K562 (cell line): ENCODE measurements around the gene CSPG5. TPM values are rescaled to one million over a fixed set of nuclear protein-coding genes. Genes with fewer than 3 reads are reported as not detected.

Source experiments
- ARID1B ChIP-seq: fragments of 450-650 bp; IDR thresholded peaks from 2 replicates; pipeline ENCODE4 v1.6.1; 2016; ENCODE audit warnings: antibody characterized with exemption, mild to moderate bottlenecking, inconsistent platforms
- ARID2 ChIP-seq: fragments of 450-650 bp; IDR thresholded peaks from 2 replicates; pipeline ENCODE4 v1.6.1; 2017; ENCODE audit warnings: antibody characterized with exemption, mild to moderate bottlenecking
- CC2D1A ChIP-seq: fragments of 450-650 bp; IDR thresholded peaks from 2 replicates; pipeline ENCODE4 v1.6.1; 2017; ENCODE audit warnings: mild to moderate bottlenecking
- CCNT2 ChIP-seq: IDR thresholded peaks from 2 replicates; pipeline ENCODE4 v1.6.1; 2011; ENCODE audit warnings: borderline replicate concordance, low read depth, mild to moderate bottlenecking, moderate library complexity, mixed read lengths, low read length; ENCODE audit not compliant: insufficient read length; ENCODE audit errors: extremely low read depth
- CREB1 ChIP-seq, 2 experiments: sonication (generic) in 1 of 2; formaldehyde crosslinking in 1 of 2; IDR thresholded peaks; 2 replicates each; pipeline versions ENCODE4 v1.6.1 to v1.8.0; 2012 to 2022; ENCODE audit warnings: inconsistent platforms in 1 of 2, mild to moderate bottlenecking in 1 of 2, missing genetic modification reagents in 1 of 2, moderate library complexity in 1 of 2
- CREM ChIP-seq: IDR thresholded peaks from 2 replicates; pipeline ENCODE4 v1.6.1; 2014; ENCODE audit warnings: antibody characterized with exemption, low read depth
- GABPB1 ChIP-seq: sonication (generic); formaldehyde crosslinking; IDR thresholded peaks from 2 replicates; pipeline ENCODE4 v1.8.0; 2022; ENCODE audit warnings: mild to moderate bottlenecking, missing genetic modification reagents
- HINFP ChIP-seq: fragments of 450-650 bp; conservative IDR thresholded peaks from 2 replicates; pipeline ENCODE4 v1.6.1; 2016; ENCODE audit warnings: missing genetic modification characterization, low read depth, mild to moderate bottlenecking, control low read depth, missing compliant biosample characterization
- HLTF ChIP-seq: fragments of 450-650 bp; IDR thresholded peaks from 2 replicates; pipeline ENCODE4 v1.6.1; 2016
- JUN ChIP-seq, 2 experiments: sonication (generic) in 1 of 2; formaldehyde crosslinking in 1 of 2; IDR thresholded peaks; 2 replicates each; pipeline versions ENCODE4 v1.6.1 to v1.8.0; 2012 to 2022; ENCODE audit warnings: borderline replicate concordance in 2 of 2, mild to moderate bottlenecking in 2 of 2, improper control_type of control experiment in 1 of 2, low read depth in 1 of 2, low read length in 1 of 2, missing genetic modification reagents in 1 of 2
- MAFF ChIP-seq: IDR thresholded peaks from 2 replicates; pipeline ENCODE4 v1.6.1; 2012; ENCODE audit warnings: low read length, improper control_type of control experiment
- NR2C1 ChIP-seq, 2 experiments: fragments of 450-650 bp; IDR thresholded peaks; 2 replicates each; pipeline ENCODE4 v1.6.1; 2017; ENCODE audit warnings: mild to moderate bottlenecking in 2 of 2, antibody characterized with exemption in 1 of 2, inconsistent platforms in 1 of 2, missing compliant biosample characterization in 1 of 2, missing genetic modification characterization in 1 of 2
- SMAD4 ChIP-seq: fragments of 250-450 bp; sonication (Bioruptor Pico); conservative IDR thresholded peaks from 2 replicates; pipeline ENCODE4 v1.8.0; 2021; ENCODE audit warnings: inconsistent platforms, mild to moderate bottlenecking, moderate library complexity
- TRIM24 ChIP-seq, 2 experiments: fragments of 450-650 bp; IDR thresholded peaks; 2 replicates each; pipeline ENCODE4 v1.6.1; 2016
- USF2 ChIP-seq: sonication (generic); formaldehyde crosslinking; IDR thresholded peaks from 2 replicates; pipeline ENCODE4 v1.5.0; 2020; ENCODE audit warnings: missing genetic modification reagents
- polyA plus RNA-seq, 8 experiments: library from polyadenylated mRNA; depleted of rRNA in 4 of 8; stranded (reverse) in 5 of 8; unstranded in 3 of 8; fragments of >200 nt; fragmentation: Nextera tagmentation in 2 of 8; fragmentation: Illumina TruSeq in 1 of 8; extraction: Ambion mirVana in 2 of 8; extraction: Trizol in 1 of 8; gene quantifications; 2 replicates each; pipeline versions ENCODE4 v1.2.1 to v1.2.3, GENCODE V29; 2011 to 2014; ENCODE audit warnings: inconsistent platforms in 1 of 8, missing spikeins in 1 of 8
- total RNA-seq, 7 experiments: library from RNA; depleted of rRNA in 6 of 7; stranded (reverse); fragments of >200 nt in 6 of 7; fragmentation: Illumina TruSeq in 2 of 7; extraction: Trizol in 2 of 7; gene quantifications; 2 replicates each; pipeline versions ENCODE4 v1.2.1 to v1.2.3, GENCODE V29; 2011 to 2021; ENCODE audit warnings: low replicate concordance in 1 of 7

The CSPG5 gene
- total and polyA plus RNA-seq, 9 of the 15 experiments (the other 6 are each of a cell fraction or from before 2014, with no cell fraction given): 0.06 to 3.3 (median 2.4) TPM

GRCh38 chr3:47522082-47522987, 56.3 kb downstream of the CSPG5 start (continued):
- TF ChIP-seq HINFP (tag): peak; percentile 56
- TF ChIP-seq USF2 (CRISPR knock-in tag): peak; percentile 80
- TF ChIP-seq HLTF: peak; percentile 43; the same call in 1 of the 2 replicates
- peak; percentile 96 for TF ChIP-seq ARID2
- peak; percentile 61 for TF ChIP-seq GABPB1 (CRISPR knock-in tag)
- TF ChIP-seq CREB1 (IDR thresholded peaks at IDR 0.05): no peak
- peak; percentile 48; the same call in 1 of the 2 replicates for TF ChIP-seq CREB1 (CRISPR knock-in tag; IDR thresholded peaks at IDR 0.05)
- peak; percentile 76 for TF ChIP-seq SMAD4
- peak; percentile 40; the same call in 1 of the 2 replicates for TF ChIP-seq JUN (IDR thresholded peaks at IDR 0.05; ENCODE audit: borderline replicate concordance, low read depth, low read length)
- 0 out of 2 replicates have a peak, but pooled peaks have one; percentile 43 for TF ChIP-seq JUN (CRISPR knock-in tag; IDR thresholded peaks at IDR 0.05; ENCODE audit: borderline replicate concordance)
- TF ChIP-seq CC2D1A: peak; percentile 94
- no peak for TF ChIP-seq CCNT2
- TF ChIP-seq ARID1B: no peak; the same call in 1 of the 2 replicates
- peak in 1 of 2 experiments; percentile 20; a peak in 2 of 4 replicates for TF ChIP-seq TRIM24 (IDR thresholded peaks at IDR 0.05)
- no peak for TF ChIP-seq NR2C1 (IDR thresholded peaks at IDR 0.05)
- TF ChIP-seq NR2C1 (tag; IDR thresholded peaks at IDR 0.05): peak; percentile 36; the same call in 1 of the 2 replicates
- peak; percentile 50; the same call in 1 of the 2 replicates for TF ChIP-seq CREM
- peak; percentile 11; the same call in 1 of the 2 replicates for TF ChIP-seq MAFF
